A673 (cell line): ENCODE measurements around the gene ZNF880.

Source experiments
- CTCF ChIP-seq: fragments of 300-800, 200-600 bp; sonication (generic); conservative IDR thresholded peaks from 2 replicates; pipeline ENCODE4 v1.5.1; 2017; ENCODE audit warnings: low read depth, mild to moderate bottlenecking, antibody characterized with exemption, low read length, moderate library complexity, mixed read lengths
- EZH2 ChIP-seq: fragments of 200-600 bp; sonication (generic); IDR thresholded peaks from 2 replicates; pipeline ENCODE4 v1.6.1; 2017; ENCODE audit warnings: borderline replicate concordance, low read depth, mild to moderate bottlenecking, mixed read lengths, antibody characterized with exemption, low read length; ENCODE audit not compliant: poor library complexity, severe bottlenecking

- TF ChIP-seq CTCF (no peak), EZH2 (no peak)
Observed at GRCh38 chr19:52345162-52345561, 24.6 kb upstream of the ZNF880 start.
